GM23248 (cell line): ENCODE measurements around the gene SDE2.

Experiments
- EZH2 ChIP-seq: fragments of 200-600 bp; sonication (generic); IDR thresholded peaks from 2 replicates; pipeline ENCODE4 v1.6.1; 2018; ENCODE audit warnings: antibody characterized with exemption, mild to moderate bottlenecking; ENCODE audit not compliant: insufficient read depth, poor library complexity, severe bottlenecking
- EZH2phosphoT487 ChIP-seq: fragments of 200-600 bp; sonication (generic); IDR thresholded peaks from 2 replicates; pipeline ENCODE4 v1.6.1; 2018; ENCODE audit warnings: antibody characterized with exemption, moderate library complexity, mild to moderate bottlenecking, low read depth; ENCODE audit not compliant: insufficient read depth

GRCh38 chr1:226009650-226010044 is 10.5 kb upstream of the SDE2 start:
- TF ChIP-seq EZH2 (no peak), EZH2phosphoT487 (no peak)
